Measurements from ENCODE around the gene FOXP2.

GRCh38 chr7:114656466-114656865 lies 241.9 kb downstream of the FOXP2 start:
- TF ChIP-seq CTCF (IDR thresholded peaks at IDR 0.05) (no peak), ZFX (IDR thresholded peaks at IDR 0.05; ENCODE audit: borderline replicate concordance) (no peak)

All from 22Rv1 (cell line).